Measurements from ENCODE around the gene HPS3.

DNA sequence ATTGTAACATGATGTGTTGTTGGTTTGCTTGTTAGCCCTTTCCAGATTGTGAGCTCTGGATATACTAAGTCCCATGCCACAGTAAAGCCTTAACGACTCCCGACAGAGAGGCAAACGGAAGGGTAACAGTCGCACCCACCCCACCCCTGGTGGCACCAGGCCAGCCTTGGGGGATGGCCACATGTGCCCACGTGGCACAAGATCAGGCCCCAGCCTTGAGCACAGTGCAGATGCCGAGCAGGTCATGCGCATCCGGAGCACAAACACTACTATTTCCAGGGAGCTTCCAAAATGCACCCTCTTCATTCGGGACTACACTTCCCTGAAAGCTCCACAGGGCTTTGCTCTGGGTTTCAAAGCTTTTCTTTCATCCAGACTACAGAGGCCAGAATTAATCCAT is 10.7 kb upstream of the HPS3 start:
- TF ChIP-seq POLR2A (IDR thresholded peaks at IDR 0.05; ENCODE audit: extremely low read depth, insufficient read length) (no peak), MYC (IDR thresholded peaks at IDR 0.05; ENCODE audit: low read depth, low read length) (no peak)
- TF ChIP-seq, protein P1, sequence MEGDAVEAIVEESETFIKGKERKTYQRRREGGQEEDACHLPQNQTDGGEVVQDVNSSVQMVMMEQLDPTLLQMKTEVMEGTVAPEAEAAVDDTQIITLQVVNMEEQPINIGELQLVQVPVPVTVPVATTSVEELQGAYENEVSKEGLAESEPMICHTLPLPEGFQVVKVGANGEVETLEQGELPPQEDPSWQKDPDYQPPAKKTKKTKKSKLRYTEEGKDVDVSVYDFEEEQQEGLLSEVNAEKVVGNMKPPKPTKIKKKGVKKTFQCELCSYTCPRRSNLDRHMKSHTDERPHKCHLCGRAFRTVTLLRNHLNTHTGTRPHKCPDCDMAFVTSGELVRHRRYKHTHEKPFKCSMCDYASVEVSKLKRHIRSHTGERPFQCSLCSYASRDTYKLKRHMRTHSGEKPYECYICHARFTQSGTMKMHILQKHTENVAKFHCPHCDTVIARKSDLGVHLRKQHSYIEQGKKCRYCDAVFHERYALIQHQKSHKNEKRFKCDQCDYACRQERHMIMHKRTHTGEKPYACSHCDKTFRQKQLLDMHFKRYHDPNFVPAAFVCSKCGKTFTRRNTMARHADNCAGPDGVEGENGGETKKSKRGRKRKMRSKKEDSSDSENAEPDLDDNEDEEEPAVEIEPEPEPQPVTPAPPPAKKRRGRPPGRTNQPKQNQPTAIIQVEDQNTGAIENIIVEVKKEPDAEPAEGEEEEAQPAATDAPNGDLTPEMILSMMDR (IDR thresholded peaks at IDR 0.05; ENCODE audit: low read depth, low read length), result no peak
- TF ChIP-seq, protein P2, sequence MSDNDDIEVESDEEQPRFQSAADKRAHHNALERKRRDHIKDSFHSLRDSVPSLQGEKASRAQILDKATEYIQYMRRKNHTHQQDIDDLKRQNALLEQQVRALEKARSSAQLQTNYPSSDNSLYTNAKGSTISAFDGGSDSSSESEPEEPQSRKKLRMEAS (IDR thresholded peaks at IDR 0.05; ENCODE audit: low read depth, low read length), result no peak
